ENCODE data around the gene IL1RN. TPM values are rescaled to one million over a fixed set of nuclear protein-coding genes. Genes with fewer than 3 reads are reported as not detected.

Gene IL1RN, protein sequence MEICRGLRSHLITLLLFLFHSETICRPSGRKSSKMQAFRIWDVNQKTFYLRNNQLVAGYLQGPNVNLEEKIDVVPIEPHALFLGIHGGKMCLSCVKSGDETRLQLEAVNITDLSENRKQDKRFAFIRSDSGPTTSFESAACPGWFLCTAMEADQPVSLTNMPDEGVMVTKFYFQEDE
- total RNA-seq, result 0.16 TPM in 1 of 2 replicates, not detected in the other

DNA sequence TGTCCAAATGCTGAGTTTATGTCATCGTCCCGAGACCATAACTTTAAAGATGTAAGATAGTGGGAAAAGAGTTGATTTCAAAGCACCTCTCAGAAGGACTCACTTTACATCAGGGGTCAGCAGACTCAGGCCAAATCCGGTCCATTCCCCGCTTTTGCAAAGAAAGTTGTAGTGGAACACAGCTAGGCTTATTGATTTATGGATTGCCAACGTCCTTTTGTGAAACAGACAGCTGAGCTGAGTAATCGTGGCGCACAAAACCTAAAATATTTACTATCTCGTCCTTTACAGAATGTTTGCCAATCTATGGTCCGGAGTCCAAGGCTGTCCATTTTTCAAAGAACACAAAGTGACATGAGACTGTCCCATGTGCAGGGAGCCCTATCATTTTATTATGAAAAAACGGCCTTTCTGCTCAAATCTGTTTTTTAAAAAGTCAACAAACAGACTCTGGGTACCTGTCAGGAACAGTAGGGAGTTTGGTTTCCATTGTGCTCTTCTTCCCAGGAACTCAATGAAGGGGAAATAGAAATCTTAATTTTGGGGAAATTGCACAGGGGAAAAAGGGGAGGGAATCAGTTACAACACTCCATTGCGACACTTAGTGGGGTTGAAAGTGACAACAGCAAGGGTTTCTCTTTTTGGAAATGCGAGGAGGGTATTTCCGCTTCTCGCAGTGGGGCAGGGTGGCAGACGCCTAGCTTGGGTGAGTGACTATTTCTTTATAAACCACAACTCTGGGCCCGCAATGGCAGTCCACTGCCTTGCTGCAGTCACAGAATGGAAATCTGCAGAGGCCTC lies at the start of gene IL1RN:
Gene IL1RN, plus strand, starts transcription at position 754 of the 801 bp plus-strand sequence. Its CDS starts 27 bp downstream, at position 781.

DNA sequence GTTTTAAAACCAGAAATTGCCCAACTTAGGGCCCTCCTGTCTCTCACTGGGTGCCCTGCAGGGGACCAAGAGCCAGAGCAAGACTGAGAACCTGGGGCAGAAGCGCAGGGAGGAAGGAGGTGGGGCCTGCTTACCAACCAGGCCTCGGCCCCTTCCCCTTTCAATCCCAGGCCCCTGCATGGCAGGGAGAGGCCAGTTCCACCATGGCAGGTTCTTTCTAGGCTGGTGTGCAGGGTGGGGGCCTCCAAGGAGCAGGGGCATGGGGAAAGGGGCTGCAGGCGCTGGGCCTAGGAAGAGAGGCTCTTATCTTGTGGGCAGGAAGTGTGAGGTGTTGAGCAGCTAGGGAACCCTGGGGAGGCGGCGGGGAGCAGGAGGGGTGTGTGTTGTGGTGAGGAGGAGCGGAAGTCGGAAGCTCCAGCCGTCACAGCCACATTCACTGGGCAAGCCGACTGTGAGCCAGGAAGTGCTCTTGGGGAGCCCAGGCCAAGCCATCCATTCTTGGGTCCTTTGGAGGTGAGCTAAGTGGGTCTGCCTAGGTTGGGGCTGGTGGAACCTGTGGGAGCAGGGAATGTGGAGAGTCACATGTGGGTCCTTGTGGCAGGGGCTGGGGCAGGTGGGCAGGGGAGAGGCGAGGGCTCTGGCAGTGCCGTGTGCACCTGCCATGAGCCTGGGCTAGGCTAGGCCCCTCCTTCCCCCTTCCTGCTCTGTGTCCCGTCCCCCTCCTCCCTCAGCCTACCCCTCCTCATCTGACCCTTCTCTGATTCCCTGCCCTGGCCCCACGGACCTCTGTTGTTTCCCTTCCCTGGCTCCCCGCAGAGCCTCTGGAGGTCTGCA lies 46.4 kb downstream of the IL1RN start, which contains the start of gene PSD4:
Gene PSD4, plus strand, starts transcription at position 430 of the 834 bp plus-strand sequence. CDS start 8,486 bp downstream, outside the sequence.

Other genes with a start within 250 kb of the IL1RN start
- not detected in 2 replicates for gene IL37, start 216.4 kb upstream of the IL1RN start, total RNA-seq
- not detected in 2 replicates for gene IL36G, start 149.6 kb upstream of the IL1RN start, total RNA-seq
- gene IL36A, start 122.1 kb upstream of the IL1RN start, total RNA-seq, result not detected in 2 replicates
- not detected in 2 replicates for gene IL36B, start 74.7 kb upstream of the IL1RN start, total RNA-seq
- gene IL36RN, start 68.4 kb upstream of the IL1RN start, total RNA-seq, result not detected in 2 replicates
- not detected in 2 replicates for gene IL1F10, start 59.6 kb upstream of the IL1RN start, total RNA-seq
- 0.17 and 1.6 TPM in 2 replicates for gene PSD4, start 46.4 kb downstream of the IL1RN start, total RNA-seq
- 0.43 and 0.79 TPM in 2 replicates for gene PAX8, start 151.3 kb downstream of the IL1RN start, total RNA-seq

Data from bronchial smooth muscle cell (primary cell).